Measurements from ENCODE around the gene ERBB3.

DNA sequence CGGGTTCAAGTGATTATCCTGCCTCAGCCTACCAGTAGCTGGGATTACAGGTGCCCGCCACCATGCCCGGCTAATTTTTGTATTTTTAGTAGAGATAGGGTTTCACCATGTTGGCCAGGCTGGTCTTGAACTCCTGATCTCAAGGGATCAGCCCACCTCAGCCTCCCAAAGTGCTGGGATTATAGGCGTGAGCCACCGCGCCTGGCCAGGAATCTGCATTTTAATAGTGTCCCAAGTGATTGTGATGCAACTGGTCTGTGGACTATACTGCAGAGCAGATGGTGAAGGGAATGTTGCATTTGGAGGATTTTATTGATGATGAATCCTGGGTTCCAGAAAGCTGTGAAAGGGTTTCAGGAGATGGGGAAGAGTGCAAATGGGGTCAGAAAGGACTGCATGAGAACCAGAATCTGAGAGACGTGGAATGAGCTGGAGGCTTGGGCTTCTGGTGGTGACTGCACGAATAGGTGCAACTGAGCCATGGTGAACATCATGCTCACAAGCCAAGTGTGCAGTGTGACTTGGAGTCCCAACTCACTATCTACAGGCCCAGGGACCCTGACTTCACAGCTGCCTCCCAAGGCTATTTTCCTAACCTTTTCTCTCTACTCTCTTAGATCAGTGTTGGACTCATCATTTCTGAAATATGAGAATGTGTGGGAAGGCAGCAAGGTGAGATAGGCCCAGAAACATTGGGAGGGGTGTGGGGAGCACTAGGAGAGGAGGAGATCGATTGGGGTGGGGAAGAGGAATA is 33.8 kb upstream of the ERBB3 start:
- no peak for TF ChIP-seq CTCF (IDR thresholded peaks at IDR 0.05)
- TF ChIP-seq EP300 (IDR thresholded peaks at IDR 0.05), result no peak
- TF ChIP-seq POLR2A (IDR thresholded peaks at IDR 0.05; ENCODE audit: low read depth), result no peak
